ENCODE measurements around the gene SPON1. TPM values are rescaled to one million over a fixed set of nuclear protein-coding genes. Genes with fewer than 3 reads are reported as not detected.

The SPON1 gene
- polyA plus RNA-seq, 2 of the 4 experiments (the other 2 are of a cell fraction) = not detected

DNA sequence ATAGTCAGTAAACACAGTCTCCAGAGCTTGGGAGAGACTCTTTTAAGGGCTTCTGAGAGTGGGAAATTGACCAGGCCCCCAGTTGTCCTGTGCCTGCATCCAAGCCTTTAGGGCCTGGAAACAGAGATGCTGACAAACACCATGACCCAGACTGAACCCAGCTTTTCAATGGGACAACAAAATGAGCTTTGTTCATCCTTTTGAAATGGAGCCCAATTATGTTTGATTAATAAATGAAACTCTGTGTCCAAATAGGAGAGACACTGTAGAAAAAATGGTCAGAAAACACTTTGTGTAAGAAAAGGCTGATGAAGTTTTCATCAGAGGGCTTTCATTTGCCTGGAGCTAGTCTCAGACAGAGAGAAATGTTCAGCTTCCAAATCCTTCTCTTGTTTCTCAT, 250.5 kb downstream of the SPON1 start (continued):
- TF ChIP-seq RARB (CRISPR knock-in tag; IDR thresholded peaks at IDR 0.05) (no peak), CBX2 (IDR thresholded peaks at IDR 0.05; ENCODE audit: borderline replicate concordance, low read depth) (no peak), EP300 (IDR thresholded peaks at IDR 0.05) (no peak), BCL3 (IDR thresholded peaks at IDR 0.05) (no peak), ZNF302 (CRISPR knock-in tag; IDR thresholded peaks at IDR 0.05) (no peak), ZC3H11A (IDR thresholded peaks at IDR 0.05) (no peak), ATOH8 (CRISPR knock-in tag; IDR thresholded peaks at IDR 0.05; ENCODE audit: low read depth) (no peak)

- CTCF ChIA-PET = no interaction called here
- TF ChIP-seq MAZ (IDR thresholded peaks at IDR 0.05; ENCODE audit: borderline replicate concordance, low read depth, low read length) (no peak), RFX5 (IDR thresholded peaks at IDR 0.05) (no peak), CBX2 (IDR thresholded peaks at IDR 0.05; ENCODE audit: borderline replicate concordance, low read depth) (no peak), RNF2 (IDR thresholded peaks at IDR 0.05; ENCODE audit: borderline replicate concordance, low read depth) (no peak), HEYL (CRISPR knock-in tag; IDR thresholded peaks at IDR 0.05) (no peak), HDAC2 (IDR thresholded peaks at IDR 0.05) (no peak), USF2 (IDR thresholded peaks at IDR 0.05) (no peak), MAFK (IDR thresholded peaks at IDR 0.05; ENCODE audit: partially characterized antibody) (no peak), ZNF302 (CRISPR knock-in tag; IDR thresholded peaks at IDR 0.05) (no peak), CBX8 (IDR thresholded peaks at IDR 0.05) (no peak), FOXS1 (CRISPR knock-in tag; IDR thresholded peaks at IDR 0.05) (no peak), SMC3 (IDR thresholded peaks at IDR 0.05) (no peak), HOXB13 (CRISPR knock-in tag; IDR thresholded peaks at IDR 0.05; ENCODE audit: low read depth) (no peak)
- TF ChIP-seq, protein P1, sequence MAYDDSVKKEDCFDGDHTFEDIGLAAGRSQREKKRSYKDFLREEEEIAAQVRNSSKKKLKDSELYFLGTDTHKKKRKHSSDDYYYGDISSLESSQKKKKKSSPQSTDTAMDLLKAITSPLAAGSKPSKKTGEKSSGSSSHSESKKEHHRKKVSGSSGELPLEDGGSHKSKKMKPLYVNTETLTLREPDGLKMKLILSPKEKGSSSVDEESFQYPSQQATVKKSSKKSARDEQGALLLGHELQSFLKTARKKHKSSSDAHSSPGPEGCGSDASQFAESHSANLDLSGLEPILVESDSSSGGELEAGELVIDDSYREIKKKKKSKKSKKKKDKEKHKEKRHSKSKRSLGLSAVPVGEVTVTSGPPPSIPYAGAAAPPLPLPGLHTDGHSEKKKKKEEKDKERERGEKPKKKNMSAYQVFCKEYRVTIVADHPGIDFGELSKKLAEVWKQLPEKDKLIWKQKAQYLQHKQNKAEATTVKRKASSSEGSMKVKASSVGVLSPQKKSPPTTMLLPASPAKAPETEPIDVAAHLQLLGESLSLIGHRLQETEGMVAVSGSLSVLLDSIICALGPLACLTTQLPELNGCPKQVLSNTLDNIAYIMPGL (CRISPR knock-in tag; IDR thresholded peaks at IDR 0.05; ENCODE audit: borderline replicate concordance) = no peak
- no peak overlapping the region for H3K4me2 ChIP-seq
- H3K4me1 ChIP-seq = no peaks in the 10 kb centered on the region
- POLR2A ChIA-PET = no interaction called here
- 7% methylated on average over 3 of the region's 3 CpGs for WGBS (ENCODE audit: missing lambda C conversion rate)
- H3K4me3 ChIP-seq = no peak overlapping the region
- H3K27ac ChIP-seq = no peak overlapping the region
- H3K9me3 ChIP-seq = no peaks in the 10 kb centered on the region
- ATAC-seq = no peak
- FAIRE-seq = no peak
- DNase-seq (ENCODE audit: low read depth in 1 of 2, low spot score in 1 of 2) = no peak
Observed at GRCh38 chr11:14218728-14219127, 256.2 kb downstream of the SPON1 start.

GRCh38 chr11:14223636-14224288, 261.2 kb downstream of the SPON1 start:
- no peak for TF ChIP-seq HOXB5 (CRISPR knock-in tag; IDR thresholded peaks at IDR 0.05)
- TF ChIP-seq ATOH8 (CRISPR knock-in tag; IDR thresholded peaks at IDR 0.05; ENCODE audit: low read depth) = no peak
- no peak for TF ChIP-seq KDM1A (IDR thresholded peaks at IDR 0.05; ENCODE audit: low read depth)
- TF ChIP-seq, protein P2, sequence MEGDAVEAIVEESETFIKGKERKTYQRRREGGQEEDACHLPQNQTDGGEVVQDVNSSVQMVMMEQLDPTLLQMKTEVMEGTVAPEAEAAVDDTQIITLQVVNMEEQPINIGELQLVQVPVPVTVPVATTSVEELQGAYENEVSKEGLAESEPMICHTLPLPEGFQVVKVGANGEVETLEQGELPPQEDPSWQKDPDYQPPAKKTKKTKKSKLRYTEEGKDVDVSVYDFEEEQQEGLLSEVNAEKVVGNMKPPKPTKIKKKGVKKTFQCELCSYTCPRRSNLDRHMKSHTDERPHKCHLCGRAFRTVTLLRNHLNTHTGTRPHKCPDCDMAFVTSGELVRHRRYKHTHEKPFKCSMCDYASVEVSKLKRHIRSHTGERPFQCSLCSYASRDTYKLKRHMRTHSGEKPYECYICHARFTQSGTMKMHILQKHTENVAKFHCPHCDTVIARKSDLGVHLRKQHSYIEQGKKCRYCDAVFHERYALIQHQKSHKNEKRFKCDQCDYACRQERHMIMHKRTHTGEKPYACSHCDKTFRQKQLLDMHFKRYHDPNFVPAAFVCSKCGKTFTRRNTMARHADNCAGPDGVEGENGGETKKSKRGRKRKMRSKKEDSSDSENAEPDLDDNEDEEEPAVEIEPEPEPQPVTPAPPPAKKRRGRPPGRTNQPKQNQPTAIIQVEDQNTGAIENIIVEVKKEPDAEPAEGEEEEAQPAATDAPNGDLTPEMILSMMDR (IDR thresholded peaks at IDR 0.05) = no peak
- no peak for TF ChIP-seq ZNF302 (CRISPR knock-in tag; IDR thresholded peaks at IDR 0.05)
- TF ChIP-seq, protein P3, sequence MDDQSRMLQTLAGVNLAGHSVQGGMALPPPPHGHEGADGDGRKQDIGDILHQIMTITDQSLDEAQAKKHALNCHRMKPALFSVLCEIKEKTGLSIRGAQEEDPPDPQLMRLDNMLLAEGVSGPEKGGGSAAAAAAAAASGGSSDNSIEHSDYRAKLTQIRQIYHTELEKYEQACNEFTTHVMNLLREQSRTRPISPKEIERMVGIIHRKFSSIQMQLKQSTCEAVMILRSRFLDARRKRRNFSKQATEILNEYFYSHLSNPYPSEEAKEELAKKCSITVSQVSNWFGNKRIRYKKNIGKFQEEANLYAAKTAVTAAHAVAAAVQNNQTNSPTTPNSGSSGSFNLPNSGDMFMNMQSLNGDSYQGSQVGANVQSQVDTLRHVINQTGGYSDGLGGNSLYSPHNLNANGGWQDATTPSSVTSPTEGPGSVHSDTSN (IDR thresholded peaks at IDR 0.05) = no peak
- DNase-seq (ENCODE audit: low read depth in 1 of 2, low spot score in 1 of 2) = no peak
- CTCF ChIA-PET = no interaction called here
- 0 out of 3 replicates have a peak, but pooled peaks cover 5% of the 10 kb centered on the region for H3K9me3 ChIP-seq
- 7% methylated on average over 5 of the region's 5 CpGs for WGBS (ENCODE audit: missing lambda C conversion rate)
- POLR2A ChIA-PET = no interaction called here
- no peak for ATAC-seq
- FAIRE-seq = no peak
- H3K4me1 ChIP-seq = no peaks in the 10 kb centered on the region
- no peak overlapping the region for H3K4me2 ChIP-seq
- no peak overlapping the region for H3K4me3 ChIP-seq
- no peak overlapping the region for H3K27ac ChIP-seq

Data from A549 (cell line).